Measurements from ENCODE around the gene CHURC1. TPM values are rescaled to one million over a fixed set of nuclear protein-coding genes. Genes with fewer than 3 reads are reported as not detected.

The CHURC1 gene
- total RNA-seq, 2 donors from 2014 or later, result 115 to 128 TPM

GRCh38 chr14:64918216-64918615 is 4.0 kb downstream of the CHURC1 start:
- ATAC-seq (ENCODE audit: insufficient number of reproducible peaks, low FRiP score, low read depth) (no peak), DNase-seq (ENCODE audit: low spot score) (no peak)
- Histone ChIP-seq H3K4me3 (no peak overlapping the region), H3K27me3 (replicated peaks; ENCODE audit: insufficient read depth) (no peaks in the 10 kb centered on the region), H3K9me3 (no peaks in the 10 kb centered on the region), H3K27ac (peak overlapping the region; percentile 54 to 71), H3K4me1 (ENCODE audit: control insufficient read depth in 1 of 2, low read depth in 2 of 2) (peaks cover 23 to 68% of the 10 kb centered on the region in 2 donors), H3K36me3 (no peaks in the 10 kb centered on the region)
- TF ChIP-seq CTCF (IDR thresholded peaks at IDR 0.05), result no peak

GRCh38 chr14:64919215-64919614 is 5.0 kb downstream of the CHURC1 start:
- peak overlapping the region; percentile 54 to 66 for H3K27ac ChIP-seq
- no peaks in the 10 kb centered on the region for H3K27me3 ChIP-seq (replicated peaks; ENCODE audit: insufficient read depth)
- no peak for TF ChIP-seq CTCF (IDR thresholded peaks at IDR 0.05)
- DNase-seq (ENCODE audit: low spot score) (no peak), ATAC-seq (ENCODE audit: insufficient number of reproducible peaks, low FRiP score, low read depth) (no peak)
- H3K4me1 ChIP-seq (ENCODE audit: control insufficient read depth in 1 of 2, low read depth in 2 of 2), result peaks cover 23 to 64% of the 10 kb centered on the region in 2 donors
- H3K4me3 ChIP-seq, result no peak overlapping the region
- H3K9me3 ChIP-seq, result no peaks in the 10 kb centered on the region
- no peaks in the 10 kb centered on the region for H3K36me3 ChIP-seq

GRCh38 chr14:64919618-64920017 is 5.4 kb downstream of the CHURC1 start:
- DNase-seq (ENCODE audit: low spot score) (no peak), ATAC-seq (ENCODE audit: insufficient number of reproducible peaks, low FRiP score, low read depth) (no peak)
- peak overlapping the region; percentile 54 to 66 for H3K27ac ChIP-seq
- peaks cover 23 to 64% of the 10 kb centered on the region in 2 donors for H3K4me1 ChIP-seq (ENCODE audit: control insufficient read depth in 1 of 2, low read depth in 2 of 2)
- H3K9me3 ChIP-seq, result no peaks in the 10 kb centered on the region
- H3K36me3 ChIP-seq, result peaks cover 3% of the 10 kb centered on the region
- no peak overlapping the region for H3K4me3 ChIP-seq
- no peak for TF ChIP-seq CTCF (IDR thresholded peaks at IDR 0.05)
- no peaks in the 10 kb centered on the region for H3K27me3 ChIP-seq (replicated peaks; ENCODE audit: insufficient read depth)

GRCh38 chr14:64920465-64920864 is 6.2 kb downstream of the CHURC1 start:
- Histone ChIP-seq H3K27me3 (replicated peaks; ENCODE audit: insufficient read depth) (no peaks in the 10 kb centered on the region), H3K36me3 (peaks cover 7% of the 10 kb centered on the region), H3K27ac (peak overlapping the region; percentile 54 to 66), H3K9me3 (no peaks in the 10 kb centered on the region), H3K4me3 (no peak overlapping the region), H3K4me1 (ENCODE audit: control insufficient read depth in 1 of 2, low read depth in 2 of 2) (peaks cover 20 to 59% of the 10 kb centered on the region in 2 donors)
- DNase-seq (ENCODE audit: low spot score) (no peak), ATAC-seq (ENCODE audit: insufficient number of reproducible peaks, low FRiP score, low read depth) (no peak)
- no peak for TF ChIP-seq CTCF (IDR thresholded peaks at IDR 0.05)

GRCh38 chr14:64923015-64923414 is 8.8 kb downstream of the CHURC1 start:
- no peaks in the 10 kb centered on the region for H3K9me3 ChIP-seq
- H3K4me3 ChIP-seq, result no peak overlapping the region
- no peak overlapping the region for H3K27ac ChIP-seq
- no peaks in the 10 kb centered on the region for H3K27me3 ChIP-seq (replicated peaks; ENCODE audit: insufficient read depth)
- DNase-seq (ENCODE audit: low spot score), result no peak
- no peak for TF ChIP-seq CTCF (IDR thresholded peaks at IDR 0.05)
- peaks cover 9% of the 10 kb centered on the region for H3K36me3 ChIP-seq
- peaks cover 15 to 44% of the 10 kb centered on the region in 2 donors for H3K4me1 ChIP-seq (ENCODE audit: control insufficient read depth in 1 of 2, low read depth in 2 of 2)
- no peak for ATAC-seq (ENCODE audit: insufficient number of reproducible peaks, low FRiP score, low read depth)
